Mesendoderm (in vitro differentiated cells): ENCODE data around the gene KDM5B.

Experiments
- DNase-seq: peaks from one replicate; pipeline ENCODE4 v3.0.0; 2013
- H2AK5ac ChIP-seq: 2 replicates; pipeline ENCODE4 v1.6.1; 2013; ENCODE audit warnings: low read length, inconsistent platforms
- H2BK120ac ChIP-seq: 2 replicates; pipeline ENCODE4 v1.6.1; 2013; ENCODE audit warnings: low read depth, mild to moderate bottlenecking, low read length, moderate library complexity, mixed read lengths
- H2BK15ac ChIP-seq: replicated peaks from 2 replicates; pipeline ENCODE4 v1.6.1; 2013; ENCODE audit warnings: low read depth, mild to moderate bottlenecking, moderate library complexity
- H2BK5ac ChIP-seq: 2 replicates; pipeline ENCODE4 v1.6.1; 2013; ENCODE audit warnings: low read length, inconsistent platforms
- H3K18ac ChIP-seq: 2 replicates; pipeline ENCODE4 v1.6.1; 2013; ENCODE audit warnings: mild to moderate bottlenecking, low read length, mixed read lengths
- H3K23ac ChIP-seq: one replicate; pipeline ENCODE4 v1.6.1; 2013; ENCODE audit warnings: low read length
- H3K27ac ChIP-seq: 2 replicates; pipeline ENCODE4 v1.5.1; 2013; ENCODE audit warnings: low read depth, mild to moderate bottlenecking, inconsistent platforms, low read length, moderate library complexity
- H3K27me3 ChIP-seq: 2 replicates; pipeline ENCODE4 v1.6.1; 2013; ENCODE audit warnings: low read length, control low read depth, mild to moderate bottlenecking, inconsistent platforms; ENCODE audit not compliant: insufficient read depth, poor library complexity
- H3K36me3 ChIP-seq: 2 replicates; pipeline ENCODE4 v1.6.1; 2013; ENCODE audit warnings: low read length, inconsistent platforms; ENCODE audit not compliant: control insufficient read depth, insufficient read depth
- H3K4ac ChIP-seq: one replicate; pipeline ENCODE4 v1.6.1; 2013; ENCODE audit warnings: low read depth, mild to moderate bottlenecking, low read length, moderate library complexity
- H3K4me1 ChIP-seq: 2 replicates; pipeline ENCODE4 v1.6.1; 2013; ENCODE audit warnings: low read depth, low read length, inconsistent platforms; ENCODE audit not compliant: control insufficient read depth
- H3K4me2 ChIP-seq: 2 replicates; pipeline ENCODE4 v1.6.1; 2013; ENCODE audit warnings: low read length
- H3K4me3 ChIP-seq: 2 replicates; pipeline ENCODE4 v1.5.1; 2013; ENCODE audit warnings: mild to moderate bottlenecking, low read length
- H3K56ac ChIP-seq: one replicate; pipeline ENCODE4 v1.6.1; 2013; ENCODE audit warnings: low read length
- H3K79me1 ChIP-seq: 2 replicates; pipeline ENCODE4 v1.6.1; 2013; ENCODE audit warnings: low read length, inconsistent platforms
- H3K79me2 ChIP-seq: 2 replicates; pipeline ENCODE4 v1.6.1; 2013; ENCODE audit warnings: mild to moderate bottlenecking, low read length; ENCODE audit not compliant: control insufficient read depth, insufficient read depth
- H3K9ac ChIP-seq: 2 replicates; pipeline ENCODE4 v1.6.1; 2013; ENCODE audit warnings: low read length, inconsistent platforms
- H4K5ac ChIP-seq: one replicate; pipeline ENCODE4 v1.6.1; 2013; ENCODE audit warnings: low read length
- H4K8ac ChIP-seq: one replicate; pipeline ENCODE4 v1.6.1; 2013; ENCODE audit warnings: low read depth, mild to moderate bottlenecking, control low read depth, low read length, moderate library complexity
- WGBS: extraction: QIAGEN DNeasy Blood & Tissue Kit; methylation state at CpG from one replicate; pipeline ENCODE4 v1.1.7; 2013; ENCODE audit warnings: low lambda C conversion rate, missing lambda C conversion rate; ENCODE audit not compliant: insufficient coverage; ENCODE audit errors: extremely low coverage; 5-methylcytosine and 5-hydroxymethylcytosine counted together

The KDM5B gene

GRCh38 chr1:202811296-202812175, 3.3 kb upstream of the KDM5B start:
- Histone ChIP-seq H3K56ac (peak overlapping the region; percentile 99), H3K27me3 (no peaks in the 10 kb centered on the region), H2BK15ac (no peak overlapping the region), H4K5ac (no peak overlapping the region), H3K23ac (peak overlapping the region; percentile 89), H3K4ac (peak overlapping the region; percentile 23), H3K9ac (peak overlapping the region; percentile 98), H3K36me3 (no peaks in the 10 kb centered on the region), H2BK5ac (peak overlapping the region; percentile 58), H3K18ac (peak overlapping the region; percentile 86), H3K4me3 (peak overlapping the region; percentile 88), H4K8ac (no peak overlapping the region), H3K4me2 (peak overlapping the region; percentile 100), H3K79me2 (peaks cover 16% of the 10 kb centered on the region), H2BK120ac (no peak overlapping the region), H3K4me1 (no peaks in the 10 kb centered on the region), H3K27ac (no peak overlapping the region), H3K79me1 (no peaks in the 10 kb centered on the region), H2AK5ac (peak overlapping the region; percentile 44)
- peak; percentile 53 for DNase-seq
- WGBS = no CpG with 5 or more reads among the region's 43 CpGs

- Histone ChIP-seq H2BK15ac (peak within 1 kb of the TSS; percentile 22), H2BK120ac (no peak within 1 kb of the TSS), H3K23ac (peak within 1 kb of the TSS; percentile 89), H3K4me1 (no peaks in the 10 kb centered on the region), H3K79me2 (peaks cover 23% of the 10 kb centered on the region), H3K79me1 (no peaks in the 10 kb centered on the region), H2AK5ac (peak within 1 kb of the TSS; percentile 44), H3K27ac (peak within 1 kb of the TSS; percentile 72), H4K8ac (no peak within 1 kb of the TSS), H3K56ac (peak within 1 kb of the TSS; percentile 99), H4K5ac (no peak within 1 kb of the TSS), H3K27me3 (no peaks in the 10 kb centered on the region), H3K4me2 (peak within 1 kb of the TSS; percentile 100), H2BK5ac (peak within 1 kb of the TSS; percentile 58), H3K18ac (peak within 1 kb of the TSS; percentile 86), H3K4ac (peak within 1 kb of the TSS; percentile 23), H3K4me3 (peak within 1 kb of the TSS; percentile 88), H3K9ac (peak within 1 kb of the TSS; percentile 98), H3K36me3 (no peaks in the 10 kb centered on the region)
- WGBS = no CpG with 5 or more reads among the region's 53 CpGs
- peak; percentile 99 for DNase-seq
These were observed 2.5 kb upstream of the KDM5B start, which contains the start of gene PCAT6 for GRCh38 chr1:202810615-202811295. Gene PCAT6 (plus strand): TSS chr1:202810954.

DNA sequence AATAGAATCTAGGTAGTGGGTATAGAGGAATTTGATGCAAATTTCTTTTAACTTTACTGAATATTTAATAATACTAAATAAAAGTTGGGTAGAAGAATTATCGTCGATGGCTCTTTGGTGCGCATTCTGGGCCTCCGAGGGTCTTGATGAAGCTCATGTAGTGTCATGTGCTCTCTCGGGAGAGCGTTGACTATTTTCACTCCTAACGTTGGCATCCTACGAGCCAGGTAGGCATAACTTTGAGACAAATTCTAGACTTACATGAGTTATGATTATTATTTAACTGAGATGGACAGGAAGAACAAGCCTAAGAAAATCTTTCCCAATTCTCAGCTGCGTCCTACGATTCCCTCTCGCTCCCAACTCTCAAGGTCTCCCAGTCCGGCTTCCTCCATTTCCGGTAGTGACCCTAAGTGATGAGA, 2.0 kb upstream of the KDM5B start:
- Histone ChIP-seq H3K4ac (no peak overlapping the region), H4K8ac (no peak overlapping the region), H4K5ac (no peak overlapping the region), H2BK15ac (peak overlapping the region; percentile 22), H3K18ac (peak overlapping the region; percentile 52), H3K4me3 (peak overlapping the region; percentile 38), H3K79me2 (peaks cover 27% of the 10 kb centered on the region), H2BK5ac (peak overlapping the region; percentile 17), H3K27me3 (no peaks in the 10 kb centered on the region), H3K9ac (peak overlapping the region; percentile 79), H2BK120ac (no peak overlapping the region), H3K79me1 (no peaks in the 10 kb centered on the region), H3K4me1 (no peaks in the 10 kb centered on the region), H2AK5ac (no peak overlapping the region), H3K4me2 (peak overlapping the region; percentile 88), H3K56ac (peak overlapping the region; percentile 86), H3K27ac (peak overlapping the region; percentile 72), H3K23ac (no peak overlapping the region), H3K36me3 (no peaks in the 10 kb centered on the region)
- WGBS = no CpG with 5 or more reads among the region's 13 CpGs
- DNase-seq = no peak

- no peaks in the 10 kb centered on the region for H3K79me1 ChIP-seq
- H2BK120ac ChIP-seq = no peak overlapping the region
- no peak overlapping the region for H3K23ac ChIP-seq
- H3K36me3 ChIP-seq = no peaks in the 10 kb centered on the region
- H3K9ac ChIP-seq = peak overlapping the region; percentile 47
- H3K27ac ChIP-seq = no peak overlapping the region
- peak; percentile 28 for DNase-seq
- H3K18ac ChIP-seq = no peak overlapping the region
- no peak overlapping the region for H3K4ac ChIP-seq
- peaks cover 31% of the 10 kb centered on the region for H3K79me2 ChIP-seq
- no peaks in the 10 kb centered on the region for H3K4me1 ChIP-seq
- H3K27me3 ChIP-seq = no peaks in the 10 kb centered on the region
- H4K8ac ChIP-seq = no peak overlapping the region
- H3K56ac ChIP-seq = peak overlapping the region; percentile 62
- no peak overlapping the region for H2BK15ac ChIP-seq
- no peak overlapping the region for H3K4me3 ChIP-seq
- no peak overlapping the region for H2BK5ac ChIP-seq
- no peak overlapping the region for H2AK5ac ChIP-seq
- no CpG with 5 or more reads among the region's 15 CpGs for WGBS
- peak overlapping the region; percentile 5 for H3K4me2 ChIP-seq
- H4K5ac ChIP-seq = no peak overlapping the region
These were observed 1.5 kb upstream of the KDM5B start for GRCh38 chr1:202809597-202810159.

- Histone ChIP-seq H2BK5ac (no peak overlapping the region), H3K79me1 (no peaks in the 10 kb centered on the region), H3K36me3 (no peaks in the 10 kb centered on the region), H3K9ac (peak overlapping the region; percentile 98), H3K56ac (peak overlapping the region; percentile 98), H3K27ac (peak overlapping the region; percentile 78), H3K4ac (peak overlapping the region; percentile 94), H3K4me2 (no peak overlapping the region), H3K79me2 (peaks cover 52% of the 10 kb centered on the region), H3K4me3 (peak overlapping the region; percentile 95), H2AK5ac (no peak overlapping the region), H3K27me3 (no peaks in the 10 kb centered on the region), H3K23ac (peak overlapping the region; percentile 86), H2BK120ac (peak overlapping the region; percentile 55), H2BK15ac (no peak overlapping the region), H3K4me1 (no peaks in the 10 kb centered on the region), H3K18ac (peak overlapping the region; percentile 99), H4K8ac (peak overlapping the region; percentile 28), H4K5ac (no peak overlapping the region)
- no peak for DNase-seq
- WGBS = no CpG with 5 or more reads among the region's 45 CpGs
These were observed 733 bp downstream of the KDM5B start for GRCh38 chr1:202807451-202807925.
